ENCODE results near the gene NFAM1.

Gene NFAM1

GRCh38 chr22:42357634-42358296 is 74.4 kb downstream of the NFAM1 start:
- no peak for DNase-seq

GRCh38 chr22:42357221-42357620 is 75.0 kb downstream of the NFAM1 start:
- DNase-seq: no peak

- DNase-seq: no peak
These were observed 75.7 kb downstream of the NFAM1 start for GRCh38 chr22:42356533-42356932.

- DNase-seq: no peak
These were observed 78.1 kb downstream of the NFAM1 start for GRCh38 chr22:42353883-42354727.

- DNase-seq: no peak
These were observed 81.8 kb downstream of the NFAM1 start for GRCh38 chr22:42350373-42350772.

- DNase-seq: no peak
These were observed 84.8 kb downstream of the NFAM1 start for GRCh38 chr22:42347281-42347824.

- DNase-seq: no peak
These were observed 85.5 kb downstream of the NFAM1 start for GRCh38 chr22:42346722-42347121.

GRCh38 chr22:42345458-42345857 is 86.7 kb downstream of the NFAM1 start:
- DNase-seq: no peak

- DNase-seq: no peak
These were observed 87.8 kb downstream of the NFAM1 start for GRCh38 chr22:42344361-42344905.

- peak in 1 of 2 donors; percentile 14 for DNase-seq
These were observed 88.6 kb downstream of the NFAM1 start for GRCh38 chr22:42343531-42344081.

GRCh38 chr22:42343121-42343454 is 89.1 kb downstream of the NFAM1 start:
- no peak for DNase-seq

- no peak for DNase-seq
These were observed 89.6 kb downstream of the NFAM1 start for GRCh38 chr22:42342426-42343120.

- DNase-seq: no peak
These were observed 90.4 kb downstream of the NFAM1 start for GRCh38 chr22:42341779-42342178.

- no peak for DNase-seq
These were observed 91.3 kb downstream of the NFAM1 start for GRCh38 chr22:42340829-42341383.

GRCh38 chr22:42340150-42340549 is 92.1 kb downstream of the NFAM1 start:
- no peak for DNase-seq

GRCh38 chr22:42338479-42338878 is 93.7 kb downstream of the NFAM1 start:
- DNase-seq: no peak

- no peak for DNase-seq
These were observed 94.8 kb downstream of the NFAM1 start for GRCh38 chr22:42337356-42337755.

GRCh38 chr22:42336527-42337227 is 95.5 kb downstream of the NFAM1 start:
- DNase-seq: no peak

- no peak for DNase-seq
These were observed 96.3 kb downstream of the NFAM1 start for GRCh38 chr22:42335839-42336378.

GRCh38 chr22:42334875-42335512 is 97.2 kb downstream of the NFAM1 start:
- DNase-seq: no peak

- no peak for DNase-seq
These were observed 98.7 kb downstream of the NFAM1 start for GRCh38 chr22:42333544-42333943.

All from CD4-positive, alpha-beta T cell treated with Interleukin-1 beta for 1 hour (primary cell).